Hematopoietic multipotent progenitor cell treated with erythropoietin and hydrocortisone succinate and interleukin-3 and kit ligand, for 15 days (in vitro differentiated cells): ENCODE data around the gene ALPK3.

Experiments used
- DNase-seq: peaks from one replicate; pipeline ENCODE4 v3.0.0-alpha.2; 2015; ENCODE audit warnings: low spot score

ALPK3 gene

GRCh38 chr15:84892786-84893307 lies 75.7 kb downstream of the ALPK3 start:
- DNase-seq: no peak

GRCh38 chr15:84893607-84894006 lies 76.5 kb downstream of the ALPK3 start:
- no peak for DNase-seq

DNA sequence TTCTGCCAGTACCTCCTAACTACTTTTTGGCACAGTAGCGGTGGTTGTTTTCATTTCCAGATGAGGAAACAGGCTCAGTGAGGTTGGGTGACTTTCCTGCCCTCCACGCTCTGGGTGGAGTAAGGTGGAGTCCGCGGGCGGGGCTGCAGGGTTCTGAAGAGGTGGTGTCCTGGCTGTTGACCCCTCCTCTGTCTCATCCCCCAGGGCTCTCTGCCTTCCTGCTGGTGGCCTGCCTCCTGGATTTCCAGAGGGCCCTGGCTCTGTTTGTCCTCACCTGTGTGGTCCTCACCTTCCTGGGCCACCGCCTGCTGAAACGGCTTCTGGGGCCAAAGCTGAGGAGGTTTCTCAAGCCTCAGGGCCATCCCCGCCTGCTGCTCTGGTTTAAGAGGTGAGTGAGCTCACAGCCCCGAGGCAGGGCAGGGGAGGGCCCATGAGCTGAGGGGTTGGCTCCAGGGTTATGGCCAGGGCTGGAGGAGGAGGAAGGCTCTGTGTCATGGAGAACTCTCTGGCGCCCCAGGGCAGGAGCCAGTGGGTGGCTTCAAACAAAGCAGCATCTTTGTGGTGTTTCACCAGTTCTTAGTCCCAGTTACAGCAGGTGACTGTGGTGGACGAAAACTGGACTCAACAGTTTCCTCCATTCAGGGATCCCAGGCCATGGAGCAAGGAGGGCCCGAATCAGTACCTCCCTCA lies 77.7 kb downstream of the ALPK3 start:
- DNase-seq: no peak

DNA sequence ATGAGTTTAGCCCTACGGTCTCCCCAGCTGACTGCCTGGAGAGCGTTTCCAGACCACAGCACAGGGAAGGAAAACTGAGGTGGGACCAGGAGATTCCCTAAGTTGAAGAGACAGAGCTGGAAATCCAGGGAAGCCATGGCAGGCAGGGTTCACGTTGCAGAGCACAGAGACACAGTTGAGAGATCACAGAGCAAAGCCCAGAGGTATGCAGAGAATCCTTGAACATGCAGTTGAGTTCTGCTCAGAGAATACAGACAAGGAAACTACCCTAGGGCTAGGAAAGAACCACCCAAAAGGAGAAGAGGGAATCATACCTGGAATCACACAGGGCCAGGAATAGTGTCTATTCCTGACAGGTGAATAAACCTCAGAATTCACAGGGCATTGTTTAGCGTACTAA lies 81.6 kb downstream of the ALPK3 start:
- no peak for DNase-seq

- DNase-seq: no peak
Measured at GRCh38 chr15:84899750-84900149, 82.6 kb downstream of the ALPK3 start.

- DNase-seq: no peak
Measured at GRCh38 chr15:84901540-84901939, 84.4 kb downstream of the ALPK3 start.

DNA sequence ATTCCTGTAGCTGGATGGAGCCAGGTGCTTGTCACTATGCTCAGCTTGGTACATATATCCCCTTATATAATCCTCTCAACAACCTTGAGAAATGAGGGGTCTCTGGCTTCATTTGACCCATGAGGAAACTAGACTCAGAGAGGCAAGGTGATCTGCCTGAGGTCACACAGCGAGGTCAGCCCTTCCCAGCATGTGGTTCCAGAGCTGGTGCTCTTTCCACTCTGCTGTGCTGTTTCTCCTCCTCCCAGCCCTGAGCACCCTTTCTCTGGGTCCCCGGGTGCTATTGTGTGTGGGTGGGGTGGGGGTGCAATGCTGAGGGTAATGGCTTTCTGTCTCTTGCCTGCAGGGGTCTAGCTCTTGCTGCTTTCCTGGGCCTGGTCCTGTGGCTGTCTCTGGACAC lies 86.6 kb downstream of the ALPK3 start:
- no peak for DNase-seq

- DNase-seq: no peak
Measured at GRCh38 chr15:84904419-84904818, 87.3 kb downstream of the ALPK3 start.

DNA sequence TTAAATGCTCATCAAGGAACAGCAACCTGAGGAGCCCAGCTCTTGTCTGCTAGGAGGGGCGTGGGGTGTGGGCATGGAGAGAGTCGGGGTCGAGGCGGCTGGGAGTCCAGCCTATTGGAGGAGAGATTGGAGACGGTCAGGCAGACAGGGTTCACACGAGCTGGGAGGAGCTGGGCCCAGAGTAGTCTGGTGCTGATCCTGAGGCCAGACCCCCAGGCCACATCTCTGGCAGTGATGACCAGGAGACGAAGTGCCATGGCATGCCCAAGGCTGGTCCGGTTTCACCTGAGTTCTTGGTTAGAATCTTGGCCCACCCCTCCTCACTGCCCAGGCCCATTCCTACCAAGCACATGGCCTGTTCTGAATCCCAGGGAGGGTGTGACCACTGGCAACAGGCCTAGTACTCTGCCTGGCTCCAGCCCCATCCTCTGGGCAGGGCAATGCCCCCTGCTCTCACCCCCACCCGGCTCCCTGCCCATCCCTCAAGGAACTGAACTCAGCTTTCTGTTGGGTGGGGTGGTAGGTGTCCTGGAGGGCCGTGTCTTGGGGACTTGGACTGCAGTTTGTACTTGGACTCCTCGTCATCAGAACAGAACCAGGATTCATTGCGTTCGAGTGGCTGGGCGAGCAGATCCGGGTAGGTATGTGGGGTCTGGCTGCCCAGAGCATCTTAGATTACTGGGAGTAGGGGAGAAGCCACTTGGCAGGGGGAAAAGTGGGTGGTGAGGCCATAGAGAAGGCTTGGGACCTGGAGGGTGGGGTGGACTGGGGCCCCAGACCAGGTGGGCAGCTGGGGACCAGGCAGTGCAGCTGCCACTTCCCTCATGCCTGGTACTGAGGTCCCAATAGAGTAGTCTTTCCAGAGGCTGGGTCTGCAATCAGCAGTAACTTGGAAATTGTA lies 88.1 kb downstream of the ALPK3 start:
- DNase-seq: no peak

DNA sequence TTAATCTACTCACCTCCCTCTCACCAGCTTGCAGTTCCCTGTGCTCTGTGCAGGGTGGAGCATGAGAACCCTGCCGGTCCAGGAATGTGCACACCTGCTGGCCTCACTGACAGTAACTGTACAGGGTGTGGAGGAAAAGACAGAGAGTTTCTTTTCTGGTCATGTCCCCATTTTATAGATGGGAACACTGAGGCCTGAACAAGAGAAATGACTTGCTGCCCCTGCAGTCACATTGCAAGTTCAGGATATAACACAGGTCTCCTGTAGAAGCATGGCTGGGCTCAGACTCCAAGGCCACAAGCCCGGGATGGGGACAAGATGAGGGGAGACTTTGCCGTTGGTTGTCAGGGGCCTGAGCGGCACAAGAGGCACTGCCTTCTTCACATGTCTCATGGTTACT lies 90.6 kb downstream of the ALPK3 start:
- DNase-seq: no peak

DNA sequence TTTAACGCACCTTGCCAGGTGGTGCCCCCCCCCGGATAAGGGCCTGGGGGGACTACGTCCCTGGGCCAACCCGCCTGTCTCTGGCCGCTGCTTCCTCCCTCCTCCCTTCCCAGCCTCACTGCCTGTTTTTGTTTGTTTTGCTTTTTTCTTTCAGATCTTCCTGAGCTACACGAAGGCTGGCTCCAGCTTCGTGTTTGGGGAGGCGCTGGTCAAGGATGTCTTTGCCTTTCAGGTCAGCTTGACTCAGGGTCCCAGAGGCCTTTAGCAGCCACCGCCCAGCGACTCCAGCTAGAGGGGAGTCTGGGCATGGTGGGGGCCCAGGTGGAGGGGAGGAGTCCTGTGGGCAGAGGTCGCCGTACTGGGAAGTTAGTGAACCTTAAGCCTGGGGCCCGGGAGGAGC lies 91.4 kb downstream of the ALPK3 start:
- no peak for DNase-seq

GRCh38 chr15:84909029-84909428 lies 91.9 kb downstream of the ALPK3 start:
- no peak for DNase-seq

GRCh38 chr15:84909782-84910181 lies 92.6 kb downstream of the ALPK3 start:
- DNase-seq: no peak

GRCh38 chr15:84910928-84911623 lies 93.9 kb downstream of the ALPK3 start:
- no peak for DNase-seq

GRCh38 chr15:84911879-84912660 lies 94.9 kb downstream of the ALPK3 start:
- no peak for DNase-seq

GRCh38 chr15:84913360-84913723 lies 96.2 kb downstream of the ALPK3 start:
- DNase-seq: no peak

- DNase-seq: no peak
Measured at GRCh38 chr15:84914351-84914750, 97.2 kb downstream of the ALPK3 start.

- DNase-seq: no peak
Measured at GRCh38 chr15:84914909-84915605, 97.9 kb downstream of the ALPK3 start.

- no peak for DNase-seq
Measured at GRCh38 chr15:84915606-84915958, 98.4 kb downstream of the ALPK3 start.

- DNase-seq: no peak
Measured at GRCh38 chr15:84917452-84917851, 100.3 kb downstream of the ALPK3 start.

- no peak for DNase-seq
Measured at GRCh38 chr15:84919106-84919667, 102.0 kb downstream of the ALPK3 start.
